Stimulated activated CD8-positive, alpha-beta memory T cell treated with anti-CD3 and anti-CD28 coated beads, Interleukin-2, amount 100 ng/mL, for 48 hours (primary cell): ENCODE data around the gene BLMH.
"Not testable (repeated sequence)": the region's sequence is repeated elsewhere in the genome, so short reads cannot be mapped to it uniquely, and the experiment has no call there.

Experiments
- DNase-seq, 2 donors: peaks; one replicate each; pipeline ENCODE4 v3.0.0-alpha.2; 2020; ENCODE audit warnings: low read depth in 2 of 2

BLMH gene

GRCh38 chr17:30249460-30249859 lies 42.3 kb downstream of the BLMH start:
- DNase-seq, result no peak

- DNase-seq, result no peak
Observed at GRCh38 chr17:30248786-30249185, 43.0 kb downstream of the BLMH start.

DNA sequence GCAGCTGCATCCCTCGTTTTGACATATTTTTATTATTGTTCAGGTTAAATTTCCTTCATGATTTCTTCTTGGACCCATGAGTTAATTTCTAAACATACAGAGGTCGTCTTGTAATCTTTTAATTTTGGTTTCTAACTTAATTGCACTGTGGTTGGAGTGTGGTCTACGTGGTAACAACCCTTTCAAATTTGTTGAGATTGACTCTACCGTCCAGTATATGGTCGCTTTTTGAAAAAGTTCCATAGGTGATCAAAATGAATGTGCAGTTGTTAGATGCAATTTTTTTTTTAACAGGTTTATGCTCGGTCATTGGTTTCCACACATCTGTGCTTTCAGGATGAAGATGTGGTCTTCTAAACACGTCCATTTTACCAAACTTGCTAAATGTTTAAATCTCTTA lies 45.3 kb downstream of the BLMH start:
- DNase-seq, result no peak

DNA sequence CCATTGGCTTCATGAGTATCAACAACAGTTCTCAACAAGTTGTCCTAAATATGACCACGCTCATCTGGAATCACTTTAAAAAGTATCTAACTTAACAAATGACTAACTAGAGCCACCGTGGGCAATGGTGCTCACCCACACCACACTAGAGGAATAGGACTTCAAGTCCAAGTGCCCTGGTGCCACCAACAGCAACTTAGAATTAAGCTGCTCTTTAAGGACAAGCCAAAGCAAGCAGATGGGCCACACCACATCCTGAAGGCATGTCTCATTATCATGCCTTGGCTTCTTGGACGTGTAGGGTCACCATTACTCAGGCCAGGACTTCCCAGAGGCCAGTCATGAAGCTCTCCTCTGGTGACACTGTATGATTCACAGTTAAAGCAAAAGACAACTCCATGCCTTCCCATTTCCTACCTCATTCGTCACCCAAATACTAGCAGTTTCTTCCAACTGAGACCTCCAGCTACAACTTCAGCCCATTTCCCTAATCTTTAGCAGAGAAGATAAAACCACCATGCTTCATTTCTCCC lies 46.8 kb downstream of the BLMH start:
- no peak for DNase-seq

DNA sequence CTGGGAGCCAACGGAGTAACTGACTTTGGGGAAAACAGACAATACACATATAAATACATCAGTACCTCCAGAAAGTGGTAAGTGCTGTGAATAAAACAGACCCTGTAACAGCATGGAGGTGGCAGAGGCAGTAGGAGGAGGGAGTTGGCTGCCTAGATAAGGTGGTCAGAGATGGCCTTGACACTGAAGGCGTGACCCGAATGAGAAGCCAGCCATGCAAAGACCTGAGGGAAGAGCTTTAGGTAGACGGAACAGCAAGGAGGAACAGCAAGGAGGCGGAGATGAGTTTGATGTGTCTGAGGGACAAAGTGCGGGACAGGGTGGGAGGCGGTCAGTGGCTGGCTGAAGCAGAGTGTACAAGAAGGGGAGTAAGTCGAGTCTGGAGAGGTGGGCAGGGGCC lies 48.2 kb downstream of the BLMH start:
- DNase-seq, result no peak

DNA sequence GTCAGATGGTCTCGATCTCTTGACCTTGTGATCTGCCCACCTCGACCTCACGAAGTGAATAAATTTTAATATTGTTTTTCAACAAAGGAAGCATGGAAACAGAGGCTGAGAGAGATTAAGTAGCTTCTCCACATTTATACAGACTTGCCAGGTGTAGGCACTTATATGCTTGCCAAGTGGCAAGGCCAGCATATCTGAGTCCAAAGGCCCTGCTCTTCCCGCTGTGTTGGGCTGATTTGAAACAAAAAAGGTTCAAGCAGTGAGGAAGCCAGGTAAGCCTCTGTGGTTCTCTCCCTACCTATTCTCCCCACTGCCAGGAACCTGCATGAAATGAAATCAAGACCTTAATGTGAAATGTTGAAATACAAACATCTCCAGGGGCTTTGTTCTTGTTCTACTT lies 48.7 kb downstream of the BLMH start:
- DNase-seq, result no peak

DNA sequence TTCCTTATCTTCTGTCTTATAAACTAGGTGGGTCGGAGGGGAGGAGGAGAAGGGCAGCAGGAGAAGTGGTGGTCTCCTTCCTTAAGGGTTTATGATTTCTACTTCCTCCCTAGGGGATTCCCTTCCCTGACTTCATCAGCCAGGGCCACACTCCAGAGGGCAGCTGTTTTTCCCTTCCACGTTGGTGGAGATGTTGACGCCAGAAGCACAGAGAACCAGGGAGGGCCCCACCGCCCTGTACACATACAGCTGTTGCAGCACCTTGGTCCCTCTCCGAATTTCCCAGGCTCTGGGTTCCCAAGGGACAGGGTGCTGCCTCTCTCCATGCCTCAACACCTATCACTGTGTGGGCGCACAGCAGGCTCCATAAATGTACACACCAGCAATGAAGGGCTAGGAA lies 50.7 kb downstream of the BLMH start:
- no peak for DNase-seq

DNA sequence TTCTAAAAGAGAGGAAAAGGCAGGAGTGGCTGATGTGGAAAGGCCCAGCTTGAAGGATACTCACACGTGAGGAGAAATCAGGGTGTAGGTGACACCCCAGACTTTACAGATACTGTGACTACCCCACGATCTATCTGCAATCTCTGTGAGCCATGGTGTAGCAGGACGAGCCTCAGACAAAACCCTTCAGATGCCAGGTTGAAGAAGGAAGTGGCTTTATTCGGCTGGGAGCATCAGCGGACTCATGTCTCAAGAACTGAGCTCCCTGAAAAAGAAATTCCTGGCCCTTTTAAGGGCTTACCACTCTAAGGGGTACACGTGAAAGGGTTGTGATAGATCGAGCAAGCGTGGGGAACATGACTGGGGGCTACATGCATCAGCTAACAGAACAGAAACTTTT lies 51.6 kb downstream of the BLMH start:
- DNase-seq, result no peak

DNA sequence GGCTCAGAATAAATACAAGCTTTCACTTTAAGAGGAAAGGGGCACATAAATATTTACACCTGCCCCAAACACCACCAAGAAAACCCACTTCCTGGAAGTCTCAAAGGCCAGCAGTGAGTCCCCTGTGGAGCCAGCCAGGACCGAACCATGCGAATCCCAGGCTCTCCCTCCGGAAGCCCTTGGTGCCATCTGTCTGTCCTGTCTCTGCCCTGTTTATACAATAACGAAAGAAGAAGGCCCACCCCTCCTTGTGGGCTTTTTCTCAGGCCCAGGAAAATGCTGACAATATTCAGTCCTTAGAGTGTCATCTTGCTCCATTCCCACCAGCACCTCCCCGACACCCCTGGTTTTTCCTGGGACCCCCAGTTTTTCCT lies 52.7 kb downstream of the BLMH start:
- no peak for DNase-seq

DNA sequence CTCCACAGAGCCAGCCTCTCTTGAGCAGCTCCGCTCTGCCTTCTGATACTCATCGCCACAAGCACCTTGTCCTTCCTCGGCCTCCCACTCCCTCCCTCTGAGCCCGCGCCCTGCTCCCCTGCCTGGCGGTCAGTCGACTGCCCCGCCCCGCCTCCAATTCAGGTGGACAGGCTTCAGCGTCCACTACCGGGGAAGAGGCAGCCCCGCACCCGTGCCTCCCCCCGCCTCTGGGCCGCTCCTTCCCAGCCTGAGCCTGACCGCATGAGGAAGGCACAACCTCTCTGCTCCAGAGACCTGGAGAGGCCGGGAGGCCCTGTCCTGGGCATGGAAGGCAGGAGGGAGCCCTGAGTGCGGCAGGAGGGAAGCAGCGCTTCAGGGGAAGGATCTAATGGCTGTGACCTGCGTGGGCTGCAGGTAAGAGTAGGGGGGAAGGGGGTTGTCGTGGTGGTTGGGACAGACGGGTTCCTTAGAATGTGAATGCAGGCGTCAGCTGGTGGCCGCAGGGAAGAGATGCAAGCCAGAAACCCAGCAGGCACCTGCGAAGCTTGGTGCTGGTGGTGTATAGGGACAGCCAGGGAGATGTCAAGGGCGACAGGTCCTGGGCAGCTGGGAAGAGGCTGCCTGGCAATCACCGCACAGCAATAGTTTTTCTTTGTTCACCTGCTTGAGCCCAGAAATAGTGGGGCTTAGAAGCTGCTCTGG lies 53.2 kb downstream of the BLMH start:
- no peak for DNase-seq

GRCh38 chr17:30238003-30238344 lies 53.8 kb downstream of the BLMH start:
- DNase-seq, result no peak

DNA sequence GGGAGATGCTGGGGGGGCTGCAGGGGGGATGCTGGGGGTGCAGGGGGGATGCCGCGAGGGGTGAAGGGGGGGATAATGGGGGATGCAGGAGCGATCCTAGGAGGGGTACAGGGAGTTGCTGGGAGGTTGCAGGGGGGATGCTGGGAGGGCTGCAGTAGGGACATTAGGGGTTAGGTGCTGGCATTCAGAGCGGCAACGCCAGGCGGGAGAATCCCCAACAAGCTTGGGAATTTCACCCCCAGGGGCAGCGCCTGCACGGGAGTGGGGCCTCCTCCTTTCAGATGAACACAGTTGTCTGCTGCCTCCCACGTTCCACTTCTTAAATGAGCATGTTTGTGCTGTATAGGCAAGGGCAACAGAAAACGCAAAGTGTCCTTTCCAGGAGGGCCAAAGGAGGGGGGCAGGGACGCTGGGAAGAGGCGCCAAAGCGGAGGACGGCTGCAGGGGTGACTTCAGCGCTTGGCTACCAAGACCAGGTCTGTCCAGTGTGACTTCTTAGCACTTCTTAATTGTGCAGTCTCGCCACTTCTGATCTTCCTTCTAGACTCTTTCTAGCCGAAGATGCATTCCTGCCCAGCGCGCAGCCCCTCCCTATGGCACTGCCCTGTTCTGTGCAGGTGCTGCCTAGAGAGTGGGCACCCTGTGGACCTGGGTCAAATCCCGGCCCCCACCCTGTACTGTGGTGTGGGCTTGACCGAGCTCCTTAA lies 54.3 kb downstream of the BLMH start:
- no peak for DNase-seq

DNA sequence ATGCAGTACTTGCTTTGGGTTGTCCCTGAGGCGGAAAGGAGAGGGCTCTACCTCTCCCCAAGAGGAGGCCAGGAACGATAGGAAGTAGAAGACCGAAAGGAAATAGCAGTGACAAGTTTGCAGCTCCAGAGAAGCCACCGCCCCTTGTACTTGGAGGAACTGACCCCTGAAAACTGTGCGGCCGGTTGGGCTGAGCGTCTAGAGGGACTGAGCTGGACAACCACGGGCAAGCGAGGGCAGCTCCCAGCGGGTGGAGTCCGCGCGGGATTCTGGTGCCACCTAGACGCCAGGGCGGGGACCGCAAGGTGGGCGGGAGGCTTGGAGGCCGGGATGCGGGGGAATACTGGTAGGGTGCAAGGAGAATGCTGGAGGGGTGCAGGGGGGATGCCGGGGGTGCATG lies 55.0 kb downstream of the BLMH start:
- DNase-seq, result peak; percentile 10 to 15

GRCh38 chr17:30236297-30236624 lies 55.5 kb downstream of the BLMH start:
- no peak for DNase-seq

GRCh38 chr17:30235386-30236296 lies 56.1 kb downstream of the BLMH start, which contains the start of gene SLC6A4:
Gene SLC6A4 (minus strand): TSS chr17:30235697. CDS start chr17:30221958, 13,739 bp downstream.
- no peak for DNase-seq

DNA sequence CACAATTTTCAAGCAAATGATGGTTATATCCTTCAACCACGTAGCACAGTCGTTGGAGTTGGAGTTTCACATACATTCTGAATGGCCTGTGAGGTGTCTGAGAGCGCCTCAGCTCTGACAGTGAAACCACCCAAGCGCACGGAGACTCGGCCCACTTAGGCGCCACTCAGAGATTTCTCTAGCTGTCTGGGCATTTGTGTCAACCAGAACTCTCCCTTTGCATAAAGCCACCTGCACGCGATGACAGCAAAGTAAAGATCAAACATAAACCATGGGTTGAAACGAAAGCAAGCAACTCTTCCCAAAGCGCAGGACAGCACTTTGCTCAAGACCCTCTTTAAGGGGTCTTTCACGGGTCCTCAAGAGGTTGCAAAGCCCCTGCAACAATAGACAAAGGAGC lies 56.8 kb downstream of the BLMH start:
- DNase-seq, result no peak

DNA sequence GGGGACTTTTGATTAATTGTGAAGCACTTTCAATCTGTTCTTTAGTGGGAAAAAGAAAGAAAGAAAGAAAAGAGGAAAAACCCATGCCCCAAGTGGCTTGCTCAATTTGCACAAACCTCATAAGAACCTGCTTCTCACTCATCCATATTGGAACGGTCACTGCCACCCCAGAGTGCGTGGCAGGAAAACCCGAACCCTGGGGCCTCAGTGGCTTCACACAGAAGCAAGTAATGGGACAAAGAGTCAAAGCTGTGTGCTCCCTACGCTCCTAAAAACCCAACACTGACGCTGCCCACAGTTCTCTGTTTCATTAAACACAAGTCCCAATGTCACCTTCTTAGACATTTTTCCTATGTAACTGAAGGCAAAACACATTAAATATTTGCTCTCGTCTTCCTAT lies 57.4 kb downstream of the BLMH start:
- no peak for DNase-seq

DNA sequence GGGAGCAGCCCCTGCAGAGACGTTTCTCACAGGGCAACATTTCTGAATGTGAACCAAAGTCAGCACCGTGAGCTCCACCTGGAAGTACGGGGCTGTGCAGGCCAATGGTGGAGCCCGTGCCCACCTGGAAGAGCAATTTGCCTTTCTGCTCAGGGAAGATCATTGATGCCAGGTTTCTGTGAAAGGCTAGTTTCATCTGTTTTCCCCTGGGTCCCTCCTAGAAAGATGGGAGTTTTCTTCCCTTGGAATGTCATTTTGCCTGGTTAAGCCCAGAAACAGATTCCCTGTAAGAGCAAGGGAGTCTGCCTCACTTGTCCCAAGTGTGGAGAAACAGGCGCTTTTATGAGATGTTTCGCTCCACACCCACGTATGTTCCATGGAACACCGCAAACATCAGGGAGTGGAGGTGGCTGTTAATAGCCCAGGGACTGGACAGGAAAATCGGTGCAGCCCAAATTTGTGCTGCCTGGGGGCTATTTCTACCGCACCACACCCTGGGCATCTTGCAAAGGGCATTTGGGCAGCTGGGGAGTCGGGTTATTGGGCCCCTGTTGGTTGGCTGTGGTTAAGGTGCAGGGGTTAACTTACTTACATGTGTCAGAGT lies 58.8 kb downstream of the BLMH start:
- no peak for DNase-seq

- no peak for DNase-seq
Observed at GRCh38 chr17:30232015-30232823, 59.5 kb downstream of the BLMH start.

DNA sequence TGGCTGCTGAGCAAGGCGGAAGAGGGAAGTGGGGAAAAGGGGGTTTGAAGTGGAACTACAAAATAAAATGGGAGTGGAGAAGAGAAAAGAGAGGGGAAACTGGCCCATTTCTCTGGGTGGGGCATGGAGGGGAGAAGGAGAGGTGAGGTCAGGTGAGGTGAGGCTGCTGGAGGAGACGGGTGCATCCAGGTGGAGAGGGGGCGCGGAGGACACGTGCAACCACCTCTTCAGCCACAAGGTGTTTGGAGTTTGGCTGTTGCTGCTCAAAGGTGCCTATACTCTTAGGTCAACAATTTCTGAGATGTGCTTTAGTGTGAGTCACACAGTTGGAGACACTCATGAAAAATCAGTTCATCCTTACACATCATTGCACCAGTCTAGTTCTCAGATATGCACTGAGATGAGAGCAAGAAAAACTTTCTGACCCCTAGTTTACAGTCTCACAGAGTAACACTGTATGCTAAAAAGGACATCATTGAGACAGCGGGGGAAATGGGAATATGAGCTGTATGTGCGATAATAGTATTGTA lies 61.1 kb downstream of the BLMH start:
- DNase-seq, result no peak

- not testable (repeated sequence) for DNase-seq
Observed at GRCh38 chr17:30230009-30230408, 61.7 kb downstream of the BLMH start.
